OCI-LY1 (cell line): Measurements from ENCODE around the gene ITGA1.

Experiments
- EZH2 ChIP-seq: fragments of 200-600 bp; sonication (generic), shearing (Covaris generic); IDR thresholded peaks from 2 replicates; pipeline ENCODE4 v1.8.0; 2017; ENCODE audit warnings: borderline replicate concordance, mixed run types, mild to moderate bottlenecking, antibody characterized with exemption, low read length, moderate library complexity, mixed read lengths
- TF ChIP-seq, protein P1 (sequence below): fragments of 200-600 bp; sonication (generic), shearing (Covaris generic); IDR thresholded peaks from 2 replicates; pipeline ENCODE4 v1.5.1; 2017; ENCODE audit warnings: mild to moderate bottlenecking, antibody characterized with exemption, low read length, moderate library complexity, mixed read lengths

DNA sequence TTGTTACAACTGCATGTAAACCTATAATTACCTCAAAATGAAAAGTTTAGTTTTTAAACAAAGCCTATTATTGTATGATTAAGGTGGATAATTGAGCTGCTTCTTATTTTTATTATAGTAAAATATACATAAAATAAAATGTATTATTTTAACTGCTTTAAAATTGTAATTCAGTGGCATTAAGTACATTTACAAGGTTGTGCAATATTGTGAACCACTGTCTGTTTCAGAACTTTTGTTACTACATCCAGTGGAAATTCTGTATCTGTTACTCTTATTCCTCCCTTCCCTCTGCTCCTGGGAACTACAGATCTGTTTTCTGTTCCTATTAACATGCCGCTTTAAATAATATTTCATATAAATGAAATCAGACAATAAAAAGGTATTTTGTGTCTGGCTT lies 37.1 kb downstream of the ITGA1 start:
- TF ChIP-seq, protein P1, sequence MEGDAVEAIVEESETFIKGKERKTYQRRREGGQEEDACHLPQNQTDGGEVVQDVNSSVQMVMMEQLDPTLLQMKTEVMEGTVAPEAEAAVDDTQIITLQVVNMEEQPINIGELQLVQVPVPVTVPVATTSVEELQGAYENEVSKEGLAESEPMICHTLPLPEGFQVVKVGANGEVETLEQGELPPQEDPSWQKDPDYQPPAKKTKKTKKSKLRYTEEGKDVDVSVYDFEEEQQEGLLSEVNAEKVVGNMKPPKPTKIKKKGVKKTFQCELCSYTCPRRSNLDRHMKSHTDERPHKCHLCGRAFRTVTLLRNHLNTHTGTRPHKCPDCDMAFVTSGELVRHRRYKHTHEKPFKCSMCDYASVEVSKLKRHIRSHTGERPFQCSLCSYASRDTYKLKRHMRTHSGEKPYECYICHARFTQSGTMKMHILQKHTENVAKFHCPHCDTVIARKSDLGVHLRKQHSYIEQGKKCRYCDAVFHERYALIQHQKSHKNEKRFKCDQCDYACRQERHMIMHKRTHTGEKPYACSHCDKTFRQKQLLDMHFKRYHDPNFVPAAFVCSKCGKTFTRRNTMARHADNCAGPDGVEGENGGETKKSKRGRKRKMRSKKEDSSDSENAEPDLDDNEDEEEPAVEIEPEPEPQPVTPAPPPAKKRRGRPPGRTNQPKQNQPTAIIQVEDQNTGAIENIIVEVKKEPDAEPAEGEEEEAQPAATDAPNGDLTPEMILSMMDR: no peak
- no peak for TF ChIP-seq EZH2
